NCI-H2081 (cell line): ENCODE measurements around the gene MAST1.
"Not testable (repeated sequence)": the region's sequence is repeated elsewhere in the genome, so short reads cannot be mapped to it uniquely, and the experiment has no call there.

Source experiments
- DNase-seq, 2 experiments: peaks; one replicate each; lab custom pipeline; 2025; lab: John Stamatoyannopoulos, UW

Gene MAST1

GRCh38 chr19:12872255-12872654 is 33.9 kb downstream of the MAST1 start:
- DNase-seq = no peak

- no peak for DNase-seq
Measured at GRCh38 chr19:12872941-12873890, 34.9 kb downstream of the MAST1 start.

- no peak for DNase-seq
Measured at GRCh38 chr19:12873891-12874745, 35.8 kb downstream of the MAST1 start.

- no peak for DNase-seq
Measured at GRCh38 chr19:12875086-12875485, 36.8 kb downstream of the MAST1 start.

GRCh38 chr19:12880551-12881171 is 42.3 kb downstream of the MAST1 start:
- DNase-seq = no peak

- peak; percentile 96 for DNase-seq
Measured at GRCh38 chr19:12881172-12881808, 43.0 kb downstream of the MAST1 start, which contains the start of gene DNASE2. DNASE2 (minus strand) TSS chr19:12881449; CDS start chr19:12881375, 74 bp downstream.

- DNase-seq = no peak
Measured at GRCh38 chr19:12882589-12882988, 44.3 kb downstream of the MAST1 start.

- no peak for DNase-seq
Measured at GRCh38 chr19:12884202-12884601, 45.9 kb downstream of the MAST1 start.

GRCh38 chr19:12884627-12884925 is 46.3 kb downstream of the MAST1 start:
- DNase-seq = no peak

GRCh38 chr19:12884926-12885748 is 46.8 kb downstream of the MAST1 start:
- peak; percentile 90 to 95 for DNase-seq

GRCh38 chr19:12885749-12886650 is 47.7 kb downstream of the MAST1 start:
- DNase-seq = no peak

GRCh38 chr19:12886651-12886968 is 48.3 kb downstream of the MAST1 start:
- no peak for DNase-seq

GRCh38 chr19:12886969-12887747 is 48.8 kb downstream of the MAST1 start, which contains the start of gene KLF1:
KLF1 (minus strand) TSS chr19:12887201; CDS start chr19:12887140, 61 bp downstream.
- DNase-seq = no peak

- DNase-seq = no peak
Measured at GRCh38 chr19:12888006-12888603, 49.8 kb downstream of the MAST1 start.

GRCh38 chr19:12890299-12890786 is 52.0 kb downstream of the MAST1 start:
- DNase-seq = not testable (repeated sequence)

GRCh38 chr19:12890787-12891552 is 52.7 kb downstream of the MAST1 start, which contains the start of gene GCDH:
GCDH (plus strand) TSS chr19:12891160; CDS start chr19:12891305, 145 bp downstream.
- peak; percentile 99 for DNase-seq

- no peak for DNase-seq
Measured at GRCh38 chr19:12891553-12892021, 53.3 kb downstream of the MAST1 start.
